Spleen (tissue), 11 donors: ENCODE measurements around the gene APOC1. TPM values are rescaled to one million over a fixed set of nuclear protein-coding genes. Genes with fewer than 3 reads are reported as not detected.

ENCODE experiments used
- DNase-seq: peaks from one replicate; pipeline ENCODE4 v3.0.0-alpha.2; 2020
- H3K27ac ChIP-seq, 8 donors: fragments of 200-600 bp; sonication (generic) in 7 of 8; 1 replicate in 4 of 8; 2 replicates in 4 of 8; pipeline versions ENCODE4 v1.5.0 to v1.8.0; 2016 to 2021; ENCODE audit warnings: inconsistent platforms in 4 of 8, mild to moderate bottlenecking in 4 of 8, moderate library complexity in 1 of 8
- H3K27me3 ChIP-seq, 7 donors: fragments of 200-600 bp; sonication (generic) in 6 of 7; replicated peaks in 1 of 7; 1 replicate in 4 of 7; 2 replicates in 3 of 7; pipeline versions ENCODE4 v1.5.0 to v1.8.0; 2016 to 2021; ENCODE audit warnings: inconsistent platforms in 3 of 7, mild to moderate bottlenecking in 1 of 7
- H3K36me3 ChIP-seq, 6 donors: fragments of 200-600 bp; sonication (generic) in 5 of 6; 1 replicate in 4 of 6; 2 replicates in 2 of 6; pipeline versions ENCODE4 v1.5.0 to v1.8.0; 2016 to 2021; ENCODE audit warnings: inconsistent platforms in 2 of 6
- H3K4me1 ChIP-seq, 6 donors: fragments of 200-600 bp; sonication (generic) in 5 of 6; 1 replicate in 3 of 6; 2 replicates in 3 of 6; pipeline versions ENCODE4 v1.5.0 to v1.8.0; 2016 to 2021; ENCODE audit warnings: inconsistent platforms in 3 of 6
- H3K4me3 ChIP-seq, 8 donors: fragments of 200-600 bp; sonication (generic) in 7 of 8; 1 replicate in 4 of 8; 2 replicates in 4 of 8; pipeline versions ENCODE4 v1.5.0 to v1.8.0; 2016 to 2021; ENCODE audit warnings: inconsistent platforms in 4 of 8, mild to moderate bottlenecking in 4 of 8, moderate library complexity in 2 of 8
- H3K9me3 ChIP-seq, 8 donors: fragments of 200-600 bp; sonication (generic) in 7 of 8; 1 replicate in 4 of 8; 2 replicates in 4 of 8; pipeline versions ENCODE4 v1.5.0 to v1.8.0; 2016 to 2021; ENCODE audit warnings: inconsistent platforms in 4 of 8
- POLR2A ChIP-seq, 3 donors: fragments of 450-650 bp; IDR thresholded peaks; one replicate each; pipeline ENCODE4 v1.5.1; 2017; ENCODE audit warnings: antibody characterized with exemption in 3 of 3, mild to moderate bottlenecking in 1 of 3
- POLR2AphosphoS5 ChIP-seq, 3 donors: sonication (generic); formaldehyde crosslinking; IDR thresholded peaks; one replicate each; pipeline ENCODE4 v1.5.1; 2017; ENCODE audit warnings: antibody characterized with exemption in 3 of 3
- WGBS, 5 donors: extraction: QIAGEN DNeasy Blood & Tissue Kit in 3 of 5; methylation state at CpG; one replicate each; pipeline versions ENCODE4 v1.1.5 to v1.1.7; 2013 to 2018; 5-methylcytosine and 5-hydroxymethylcytosine counted together
- intact Hi-C: fragments of 100-400 bp; cut with DNase I; formaldehyde crosslinking; loops from one replicate; pipeline ENCODE4 v1.15.0; 2023; ENCODE audit warnings: low total_unique reads
- polyA plus RNA-seq, 3 donors: library from polyadenylated mRNA; stranded (reverse); fragments of 200-250 nt; gene quantifications; one replicate each; pipeline ENCODE4 v1.2.1, GENCODE V29; 2013
- total RNA-seq, 7 donors: library from RNA; depleted of rRNA in 3 of 7; stranded (reverse); fragments of >200 nt in 3 of 7; fragmentation: NEBNext Ultra II Directional in 4 of 7; extraction: Animal tissue kit (Norgen Biotek cat#: 25700) in 4 of 7; gene quantifications; one replicate each; pipeline versions ENCODE4 v1.1.0 to v1.2.1, GENCODE V29; 2016 to 2021
- TF ChIP-seq, protein P1 (sequence below), 11 experiments: fragments of 200-600 bp in 7 of 11; fragments of 450-650 bp in 4 of 11; sonication (generic) in 4 of 11; IDR thresholded peaks in 8 of 11; conservative IDR thresholded peaks in 3 of 11; 1 replicate in 7 of 11; 2 replicates in 4 of 11; pipeline versions ENCODE4 v1.4.0 to v1.8.0; 2016 to 2021; ENCODE audit warnings: antibody characterized with exemption in 11 of 11, inconsistent platforms in 4 of 11, mild to moderate bottlenecking in 1 of 11
- donor health status: healthy with polysubstance abuse.
- donor health status: DM: no; HTN: no; CAD: no; lungs with moderate emphysema.
- donor health status: DM: no; HTN: no; CAD: no.
- donor health status: Bipolar disorder and iron deficiency.
- donor health status: healthy.
- donor health status: DM: no; HTN: no; CAD: no.
- donor health status: DM: yes; HTN: yes; CAD: no.

Gene APOC1
- total and polyA plus RNA-seq, 10 donors: 90.0 to 465 (median 198) TPM

DNA sequence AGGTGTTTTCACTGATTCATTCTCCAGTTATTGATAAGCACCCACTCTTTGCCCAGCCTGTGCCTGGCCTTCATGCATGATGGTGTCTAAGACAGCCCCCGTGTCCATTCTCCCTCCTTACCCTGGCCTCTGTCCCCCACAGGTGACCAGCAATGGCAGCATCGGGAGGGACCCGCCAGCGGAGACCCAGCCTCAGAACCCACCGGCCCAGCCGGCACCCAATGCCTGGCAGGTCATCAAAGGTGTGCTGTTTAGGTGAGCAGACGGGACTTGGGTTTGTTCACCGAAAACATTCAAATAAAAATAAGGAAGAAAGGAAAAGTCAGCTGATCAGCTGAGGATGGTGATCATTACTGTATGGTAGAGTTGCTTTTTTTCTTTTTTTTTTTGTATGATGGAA lies 47.4 kb downstream of the APOC1 start:
- H3K4me1 ChIP-seq: peaks cover 18 to 59% (median 50%) of the 10 kb centered on the region in 6 donors
- no peak overlapping the region for H3K4me3 ChIP-seq
- no peak for DNase-seq
- intact Hi-C loops: no loop called here
- H3K9me3 ChIP-seq: no peaks in the 10 kb centered on the region
- peak in 1 of 3 donors; percentile 26 for TF ChIP-seq POLR2AphosphoS5 (IDR thresholded peaks at IDR 0.05)
- TF ChIP-seq POLR2A (IDR thresholded peaks at IDR 0.05): no peak
- WGBS, 5 donors: 91 to 98% (median 92%) methylated on average over 8 of the region's 8 CpGs
- peak overlapping the region in 6 of 8 donors; percentile 52 to 84 (median 70) for H3K27ac ChIP-seq
- no peaks in the 10 kb centered on the region for H3K27me3 ChIP-seq
- H3K36me3 ChIP-seq: peaks cover 2 to 86% (median 52%) of the 10 kb centered on the region in 6 donors

DNA sequence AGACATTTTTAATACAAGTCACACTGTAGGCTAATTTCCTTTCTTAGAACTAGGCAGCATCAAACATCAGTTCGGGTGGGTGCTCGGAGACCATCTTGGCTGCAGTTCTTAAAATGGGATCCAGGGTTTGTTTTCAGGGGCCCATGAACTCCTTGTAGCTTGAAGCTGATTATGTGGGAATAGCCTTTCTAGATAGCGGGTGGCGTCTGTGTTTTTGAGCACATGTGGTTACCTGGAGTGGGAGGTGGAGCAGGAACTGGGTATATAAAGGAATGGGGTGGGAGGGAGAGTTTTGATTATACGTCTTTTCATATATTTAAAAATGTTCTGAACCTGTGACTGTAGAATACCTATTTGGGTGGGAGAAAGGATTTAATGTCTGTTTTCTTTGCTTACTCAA lies 53.7 kb downstream of the APOC1 start:
- DNase-seq: no peak
- 90 to 99% (median 95%) methylated on average over 5 of the region's 5 CpGs for WGBS, 5 donors
- TF ChIP-seq POLR2A (IDR thresholded peaks at IDR 0.05) (no peak), POLR2AphosphoS5 (IDR thresholded peaks at IDR 0.05) (no peak)
- Histone ChIP-seq H3K27ac (no peak overlapping the region), H3K4me1 (peaks cover 0 to 12% (median 0%) of the 10 kb centered on the region in 6 donors), H3K4me3 (no peak overlapping the region), H3K9me3 (no peaks in the 10 kb centered on the region), H3K36me3 (peaks cover 2 to 100% (median 59%) of the 10 kb centered on the region in 6 donors), H3K27me3 (no peaks in the 10 kb centered on the region)
- intact Hi-C loops: no loop called here

- peaks cover 0 to 100% (median 60%) of the 10 kb centered on the region in 6 donors for H3K36me3 ChIP-seq
- H3K27me3 ChIP-seq: no peaks in the 10 kb centered on the region
- no peaks in the 10 kb centered on the region for H3K9me3 ChIP-seq
Measured at GRCh38 chr19:44968670-44969069, 54.3 kb downstream of the APOC1 start.

More at GRCh38 chr19:44968670-44969069, 54.3 kb downstream of the APOC1 start:
- TF ChIP-seq, protein P1, sequence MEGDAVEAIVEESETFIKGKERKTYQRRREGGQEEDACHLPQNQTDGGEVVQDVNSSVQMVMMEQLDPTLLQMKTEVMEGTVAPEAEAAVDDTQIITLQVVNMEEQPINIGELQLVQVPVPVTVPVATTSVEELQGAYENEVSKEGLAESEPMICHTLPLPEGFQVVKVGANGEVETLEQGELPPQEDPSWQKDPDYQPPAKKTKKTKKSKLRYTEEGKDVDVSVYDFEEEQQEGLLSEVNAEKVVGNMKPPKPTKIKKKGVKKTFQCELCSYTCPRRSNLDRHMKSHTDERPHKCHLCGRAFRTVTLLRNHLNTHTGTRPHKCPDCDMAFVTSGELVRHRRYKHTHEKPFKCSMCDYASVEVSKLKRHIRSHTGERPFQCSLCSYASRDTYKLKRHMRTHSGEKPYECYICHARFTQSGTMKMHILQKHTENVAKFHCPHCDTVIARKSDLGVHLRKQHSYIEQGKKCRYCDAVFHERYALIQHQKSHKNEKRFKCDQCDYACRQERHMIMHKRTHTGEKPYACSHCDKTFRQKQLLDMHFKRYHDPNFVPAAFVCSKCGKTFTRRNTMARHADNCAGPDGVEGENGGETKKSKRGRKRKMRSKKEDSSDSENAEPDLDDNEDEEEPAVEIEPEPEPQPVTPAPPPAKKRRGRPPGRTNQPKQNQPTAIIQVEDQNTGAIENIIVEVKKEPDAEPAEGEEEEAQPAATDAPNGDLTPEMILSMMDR (IDR thresholded peaks at IDR 0.05 in 8 of 11, conservative IDR thresholded peaks at IDR 0.05 in 3 of 11): no peak
- TF ChIP-seq POLR2A (IDR thresholded peaks at IDR 0.05) (no peak), POLR2AphosphoS5 (IDR thresholded peaks at IDR 0.05) (no peak)
- Histone ChIP-seq H3K4me3 (no peak overlapping the region), H3K4me1 (peaks cover 0 to 16% (median 2%) of the 10 kb centered on the region in 6 donors), H3K27ac (no peak overlapping the region)
- WGBS, 5 donors: 86 to 94% (median 91%) methylated on average over 4 of the region's 4 CpGs
- no peak for DNase-seq
- intact Hi-C loops: no loop called here

Other genes with a start within 250 kb of the APOC1 start
- 1 to 10 TPM; 2.3 to 6.8 (median 4.3) TPM for gene CEACAM19, start 243.1 kb upstream of the APOC1 start, total RNA-seq
- 1 to 10 TPM; 1.0 to 3.9 (median 3.5) TPM for gene CEACAM19, start 243.1 kb upstream of the APOC1 start, polyA plus RNA-seq
- gene CEACAM16, start 215.5 kb upstream of the APOC1 start, total RNA-seq: not detected
- gene CEACAM16, start 215.5 kb upstream of the APOC1 start, polyA plus RNA-seq: not detected
- 100 to 1,000 TPM in 4 of 7 donors, 10 to 100 TPM in 3; 64.3 to 229 (median 145) TPM for gene BCL3, start 165.9 kb upstream of the APOC1 start, total RNA-seq
- gene BCL3, start 165.9 kb upstream of the APOC1 start, polyA plus RNA-seq: 10 to 100 TPM; 26.5 to 56.7 (median 37.7) TPM
- gene CBLC, start 136.7 kb upstream of the APOC1 start, total RNA-seq: not detected
- gene CBLC, start 136.7 kb upstream of the APOC1 start, polyA plus RNA-seq: not detected
- gene BCAM, start 105.5 kb upstream of the APOC1 start, total RNA-seq: 10 to 100 TPM; 26.3 to 64.8 (median 55.6) TPM
- gene BCAM, start 105.5 kb upstream of the APOC1 start, polyA plus RNA-seq: 10 to 100 TPM in 1 of 3 donors, 1 to 10 TPM in 2; 4.9 to 28.6 (median 8.0) TPM
- 100 to 1,000 TPM in 4 of 7 donors, 10 to 100 TPM in 3; 94.1 to 136 (median 101) TPM for gene NECTIN2, start 68.3 kb upstream of the APOC1 start, total RNA-seq
- gene NECTIN2, start 68.3 kb upstream of the APOC1 start, polyA plus RNA-seq: 10 to 100 TPM; 14.3 to 57.1 (median 41.6) TPM
- 10 to 100 TPM; 25.8 to 49.0 (median 33.0) TPM for gene TOMM40, start 23.4 kb upstream of the APOC1 start, total RNA-seq
- 10 to 100 TPM; 19.3 to 33.9 (median 30.4) TPM for gene TOMM40, start 23.4 kb upstream of the APOC1 start, polyA plus RNA-seq
- 1,000 to 10,000 TPM in 1 of 7 donors, 100 to 1,000 TPM in 6; 321 to 2,099 (median 745) TPM for gene APOE, start 8.8 kb upstream of the APOC1 start, total RNA-seq
- 1,000 to 10,000 TPM in 1 of 3 donors, 100 to 1,000 TPM in 2; 198 to 1,046 (median 619) TPM for gene APOE, start 8.8 kb upstream of the APOC1 start, polyA plus RNA-seq
- not detected for gene APOC4, start 27.6 kb downstream of the APOC1 start, total RNA-seq
- gene APOC4, start 27.6 kb downstream of the APOC1 start, polyA plus RNA-seq: under 1 TPM; 0.24 to 0.42 (median 0.32) TPM
- 1 to 10 TPM in 6 of 7 donors, not detected in 1; 1.8 to 5.0 (median 2.6) TPM for gene APOC2, start 31.4 kb downstream of the APOC1 start, total RNA-seq
- 10 to 100 TPM in 1 of 3 donors, 1 to 10 TPM in 2; 1.2 to 34.0 (median 6.2) TPM for gene APOC2, start 31.4 kb downstream of the APOC1 start, polyA plus RNA-seq
- gene CLPTM1, start 40.8 kb downstream of the APOC1 start, total RNA-seq: 10 to 100 TPM; 66.5 to 97.6 (median 91.0) TPM
- gene CLPTM1, start 40.8 kb downstream of the APOC1 start, polyA plus RNA-seq: 10 to 100 TPM; 44.9 to 62.8 (median 47.8) TPM
- 10 to 100 TPM; 16.6 to 67.4 (median 29.0) TPM for gene RELB, start 86.9 kb downstream of the APOC1 start, total RNA-seq
- 10 to 100 TPM; 23.8 to 48.7 (median 45.3) TPM for gene RELB, start 86.9 kb downstream of the APOC1 start, polyA plus RNA-seq
- gene CLASRP, start 124.4 kb downstream of the APOC1 start, total RNA-seq: 100 to 1,000 TPM in 6 of 7 donors, 10 to 100 TPM in 1; 97.6 to 153 (median 143) TPM
- 100 to 1,000 TPM in 2 of 3 donors, 10 to 100 TPM in 1; 61.3 to 215 (median 191) TPM for gene CLASRP, start 124.4 kb downstream of the APOC1 start, polyA plus RNA-seq
- 1 to 10 TPM; 3.9 to 7.5 (median 6.4) TPM for gene ZNF296, start 161.9 kb downstream of the APOC1 start, total RNA-seq
- gene ZNF296, start 161.9 kb downstream of the APOC1 start, polyA plus RNA-seq: 10 to 100 TPM in 1 of 3 donors, 1 to 10 TPM in 2; 7.3 to 11.9 (median 8.8) TPM
- 10 to 100 TPM; 19.6 to 33.4 (median 23.1) TPM for gene GEMIN7, start 164.7 kb downstream of the APOC1 start, total RNA-seq
- gene GEMIN7, start 164.7 kb downstream of the APOC1 start, polyA plus RNA-seq: 10 to 100 TPM; 43.6 to 51.1 (median 49.7) TPM
- 10 to 100 TPM; 16.2 to 27.1 (median 19.6) TPM for gene PPP1R37, start 178.6 kb downstream of the APOC1 start, total RNA-seq
- 10 to 100 TPM; 14.3 to 36.7 (median 20.3) TPM for gene PPP1R37, start 178.6 kb downstream of the APOC1 start, polyA plus RNA-seq
- under 1 TPM in 6 of 7 donors, not detected in 1; 0.20 to 0.77 (median 0.23) TPM for gene NKPD1, start 246.4 kb downstream of the APOC1 start, total RNA-seq
- under 1 TPM; 0.17 to 0.21 (median 0.19) TPM for gene NKPD1, start 246.4 kb downstream of the APOC1 start, polyA plus RNA-seq